GM12891 (cell line): ENCODE data around the gene GATAD2B.

Experiments
- POLR2A ChIP-seq: IDR thresholded peaks from 2 replicates; pipeline ENCODE4 v1.6.1; 2011; ENCODE audit warnings: low read depth, low read length, control low read depth
- POLR2AphosphoS5 ChIP-seq: IDR thresholded peaks from 2 replicates; pipeline ENCODE4 v1.6.1; 2011; ENCODE audit warnings: low read depth, low read length, control low read depth
- POU2F2 ChIP-seq: IDR thresholded peaks from 2 replicates; pipeline ENCODE4 v1.6.1; 2011; ENCODE audit warnings: low read depth, mild to moderate bottlenecking, control low read depth, low read length, moderate library complexity
- TAF1 ChIP-seq: IDR thresholded peaks from 2 replicates; pipeline ENCODE4 v1.6.1; 2011; ENCODE audit warnings: low read depth, low read length, control low read depth

DNA sequence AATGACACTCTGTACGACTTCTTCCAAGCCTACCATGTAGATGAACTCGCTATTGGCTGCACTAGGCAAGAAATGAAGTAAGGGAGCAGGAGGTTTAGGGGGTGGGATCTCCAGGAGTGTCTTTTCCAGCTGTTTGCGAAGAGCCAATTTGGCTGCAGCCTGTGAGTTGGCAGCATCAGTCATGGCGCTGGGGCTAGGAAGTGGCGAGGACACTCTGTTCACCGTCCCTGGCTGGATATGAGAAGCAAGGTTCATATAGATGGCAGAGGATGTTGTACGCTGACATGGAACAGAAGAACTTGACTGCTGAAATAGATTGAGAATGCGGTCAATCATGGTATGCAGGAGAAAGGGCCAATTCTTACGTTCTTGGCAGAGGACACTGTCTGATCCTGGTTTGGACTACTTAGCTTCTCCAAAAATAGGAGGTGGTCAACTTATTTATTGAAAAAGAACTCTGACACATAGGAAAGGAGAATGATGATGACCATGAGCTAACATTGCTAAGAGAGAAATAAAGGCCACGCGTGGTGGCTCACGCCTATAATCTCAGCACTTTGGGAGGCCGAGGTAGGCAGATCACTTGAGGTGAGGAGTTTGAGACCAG is 106.4 kb downstream of the GATAD2B start:
- TF ChIP-seq POLR2A (no peak), POU2F2 (no peak), POLR2AphosphoS5 (no peak), TAF1 (no peak)
